Activated CD4-positive, alpha-beta T cell treated with anti-CD3 and anti-CD28 coated beads, Interleukin-10, Interleukin-2, amounts not matched to agents 100 ng/mL and 50 ng/mL, durations not matched to agents 16 hours and 8 hours (primary cell): Measurements from ENCODE around the gene SWI5.
"Not testable (repeated sequence)": the region's sequence is repeated elsewhere in the genome, so short reads cannot be mapped to it uniquely, and the experiment has no call there.

Source experiments
- DNase-seq: peaks from one replicate; pipeline ENCODE4 v3.0.0-alpha.2; 2020

Gene SWI5

DNA sequence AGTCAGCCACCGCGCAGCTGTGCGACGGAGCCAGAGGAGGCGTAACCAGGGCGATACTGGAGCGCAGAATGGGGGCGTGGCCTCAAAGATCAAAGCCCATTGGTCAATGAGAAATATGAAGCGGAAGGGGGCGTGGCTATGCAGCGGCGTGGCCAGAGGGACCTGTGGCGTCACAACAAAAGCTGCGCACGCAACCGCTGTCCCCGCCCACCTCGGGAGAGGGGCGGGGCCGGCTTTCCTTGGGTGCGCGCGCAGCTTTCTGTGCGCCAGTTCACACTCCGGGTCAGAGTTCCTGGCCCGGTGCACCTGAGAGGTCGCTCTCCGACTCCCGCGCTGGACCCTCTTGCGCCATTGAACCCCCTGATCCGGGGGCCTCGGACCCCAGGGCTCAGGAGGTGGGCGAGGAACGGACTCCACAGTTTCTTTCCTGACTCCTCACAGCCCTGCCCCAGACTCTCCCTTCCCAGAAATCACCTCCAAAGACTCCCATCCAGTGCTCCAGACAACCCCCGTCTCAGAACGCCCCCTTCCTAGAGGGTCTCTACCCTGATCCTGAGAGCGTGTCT, at the start of gene SWI5:
SWI5 (plus strand) TSS at position 269 of the 566 bp plus-strand sequence.
- peak; percentile 100 for DNase-seq

- no peak for DNase-seq
Observed at GRCh38 chr9:128226412-128226801, 49.7 kb upstream of the SWI5 start.

DNA sequence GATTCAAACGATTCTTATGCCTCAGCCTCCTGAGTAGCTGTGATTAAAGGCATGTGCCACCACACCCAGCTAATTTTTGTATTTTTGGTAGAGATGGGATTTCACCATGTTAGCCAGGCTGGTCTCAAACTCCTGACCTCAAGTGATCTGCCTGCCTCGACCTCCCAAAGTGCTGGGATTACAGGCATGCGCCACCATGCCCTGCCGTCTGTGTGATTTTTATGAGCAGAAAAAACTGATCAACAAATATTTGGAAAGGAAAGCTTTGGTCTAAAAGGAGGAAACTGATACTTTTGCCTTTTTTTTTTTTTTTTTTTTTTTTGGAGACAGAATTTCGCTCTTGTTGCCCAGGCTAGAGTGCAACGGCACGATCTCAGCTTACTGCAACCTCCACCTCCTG, 45.2 kb upstream of the SWI5 start:
- DNase-seq = not testable (repeated sequence)

DNA sequence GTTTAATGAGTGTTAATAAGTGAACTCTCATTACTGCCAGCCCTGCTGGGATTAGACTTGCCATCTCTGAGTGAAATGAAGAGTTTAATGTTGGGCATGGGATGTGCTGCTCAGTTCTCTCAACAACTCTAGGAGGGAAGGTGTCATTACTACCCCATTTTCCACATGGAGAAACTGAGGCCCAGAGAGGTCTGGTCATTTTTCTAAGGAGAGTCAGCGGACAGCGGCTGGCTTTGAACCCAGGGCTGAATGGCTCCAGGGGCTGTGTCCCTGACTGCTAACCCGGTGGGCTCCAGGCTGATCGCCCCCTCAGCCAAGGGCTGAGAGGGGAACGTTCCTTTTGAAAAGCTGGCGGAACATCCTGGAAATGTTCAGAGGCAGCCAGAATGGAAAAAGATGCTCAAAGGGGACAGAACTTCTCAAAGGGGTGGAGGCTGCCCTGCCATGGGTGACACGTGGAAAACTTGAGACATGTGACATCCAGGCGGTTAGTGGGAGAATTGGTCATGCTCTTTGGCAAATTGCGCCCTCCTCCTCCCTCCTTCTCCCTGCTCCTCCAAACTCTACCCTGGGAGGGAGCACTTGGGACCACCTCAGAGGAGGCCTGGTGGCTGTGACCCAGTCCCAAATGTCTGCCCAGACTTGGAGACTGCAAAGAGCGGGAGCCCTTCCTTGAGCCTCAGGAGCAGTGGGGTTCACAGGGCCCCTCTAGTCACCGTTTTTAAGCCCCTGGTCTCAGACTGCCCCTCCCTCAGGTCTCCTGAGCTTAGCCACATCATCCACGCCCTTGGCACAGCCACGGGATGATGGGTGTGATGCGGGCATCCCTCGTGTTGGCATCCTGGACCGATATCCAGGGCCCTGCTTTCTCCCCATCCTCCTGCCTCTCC, 44.2 kb upstream of the SWI5 start:
- no peak for DNase-seq

DNA sequence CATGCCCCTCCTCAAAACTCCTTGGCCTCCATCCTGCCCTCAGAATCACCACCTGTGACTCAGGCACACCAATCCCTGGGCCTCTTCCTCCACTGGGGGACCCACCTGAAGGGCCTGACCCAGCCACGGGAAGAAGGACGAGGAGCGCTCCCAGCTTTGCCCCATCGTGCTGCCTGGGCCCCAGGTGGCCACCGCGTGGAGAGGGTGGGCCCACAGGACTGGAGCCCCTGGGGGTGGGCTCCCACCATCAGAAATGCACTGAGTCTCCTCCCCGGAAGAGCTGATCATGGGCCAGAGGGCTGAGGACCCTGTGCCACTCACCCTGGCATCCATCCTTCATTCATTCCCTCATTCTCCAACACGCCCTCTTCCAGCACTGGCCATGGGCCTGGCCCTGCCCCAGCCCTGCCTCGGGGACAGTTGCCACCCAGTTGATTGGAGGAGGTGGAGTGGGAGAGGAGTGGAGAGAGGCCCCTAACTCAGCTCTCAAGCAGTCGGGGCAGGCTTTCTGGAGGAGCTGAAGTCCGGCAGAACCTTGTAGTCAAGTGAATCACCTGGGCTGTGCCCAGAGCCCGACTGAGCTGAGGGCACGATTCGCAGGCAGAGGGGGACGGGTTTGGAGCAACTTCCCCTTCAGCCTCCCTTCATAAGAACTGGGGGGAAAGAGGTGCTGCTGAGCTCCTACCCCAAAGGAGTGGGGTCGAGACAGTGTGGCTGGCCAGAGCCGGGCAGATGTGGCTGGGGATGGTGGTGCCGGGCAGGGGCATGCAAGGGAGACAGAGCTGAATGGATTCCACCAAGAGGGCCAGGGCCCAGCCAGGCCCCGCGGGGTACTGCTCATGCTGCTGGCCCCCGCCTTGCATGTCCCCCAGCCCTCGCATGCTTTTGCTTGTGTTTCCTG, 43.3 kb upstream of the SWI5 start:
- no peak for DNase-seq

DNA sequence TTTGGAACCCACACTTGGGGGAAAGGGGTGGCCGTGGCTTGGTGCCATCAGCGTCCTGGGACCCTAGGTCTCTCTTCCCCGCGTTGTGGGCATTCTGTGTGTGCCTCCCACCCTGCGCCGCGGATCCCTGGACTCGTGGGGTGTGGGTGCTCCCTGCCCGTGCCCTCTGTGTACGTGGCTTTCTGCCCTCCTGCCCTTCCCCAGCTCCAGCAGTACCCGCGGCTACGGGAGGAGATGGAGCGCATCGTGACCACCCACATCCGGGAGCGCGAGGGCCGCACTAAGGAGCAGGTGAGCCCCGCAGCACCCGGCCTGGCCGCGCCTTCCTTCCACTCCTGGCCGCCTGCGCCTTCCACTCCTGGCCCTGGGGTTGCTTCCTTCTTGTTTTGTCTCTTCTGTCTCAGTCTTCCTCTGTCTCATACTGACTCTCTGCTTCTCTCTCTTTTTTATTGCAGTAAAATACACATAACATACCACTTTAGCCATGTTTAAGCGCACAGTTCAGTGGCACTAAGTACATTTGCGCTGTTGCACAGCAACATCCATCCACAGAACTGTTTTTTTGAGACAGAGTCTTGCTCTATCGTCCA, 42.2 kb upstream of the SWI5 start:
- no peak for DNase-seq

- DNase-seq = no peak
Observed at GRCh38 chr9:128242124-128242523, 34.0 kb upstream of the SWI5 start.

DNA sequence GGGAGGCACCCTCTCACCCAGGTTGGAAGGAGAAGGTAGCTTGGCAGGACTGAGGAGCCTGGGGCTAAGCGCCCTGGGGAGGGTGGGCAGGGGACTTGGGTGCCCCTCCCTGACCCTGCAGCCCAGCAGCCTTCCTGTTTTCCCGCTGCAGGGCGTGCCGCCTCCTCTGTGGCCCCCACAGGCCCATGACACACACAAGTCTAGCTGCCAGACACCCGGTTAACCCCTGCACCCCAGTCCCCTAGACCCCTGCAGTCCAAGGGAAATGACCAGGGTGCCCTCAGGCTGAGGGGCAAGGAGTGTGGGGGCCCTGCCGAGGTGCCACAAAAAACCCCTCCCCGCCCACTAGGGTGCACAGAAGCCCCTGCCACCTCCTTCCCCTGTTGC, 33.3 kb upstream of the SWI5 start:
- DNase-seq = no peak

DNA sequence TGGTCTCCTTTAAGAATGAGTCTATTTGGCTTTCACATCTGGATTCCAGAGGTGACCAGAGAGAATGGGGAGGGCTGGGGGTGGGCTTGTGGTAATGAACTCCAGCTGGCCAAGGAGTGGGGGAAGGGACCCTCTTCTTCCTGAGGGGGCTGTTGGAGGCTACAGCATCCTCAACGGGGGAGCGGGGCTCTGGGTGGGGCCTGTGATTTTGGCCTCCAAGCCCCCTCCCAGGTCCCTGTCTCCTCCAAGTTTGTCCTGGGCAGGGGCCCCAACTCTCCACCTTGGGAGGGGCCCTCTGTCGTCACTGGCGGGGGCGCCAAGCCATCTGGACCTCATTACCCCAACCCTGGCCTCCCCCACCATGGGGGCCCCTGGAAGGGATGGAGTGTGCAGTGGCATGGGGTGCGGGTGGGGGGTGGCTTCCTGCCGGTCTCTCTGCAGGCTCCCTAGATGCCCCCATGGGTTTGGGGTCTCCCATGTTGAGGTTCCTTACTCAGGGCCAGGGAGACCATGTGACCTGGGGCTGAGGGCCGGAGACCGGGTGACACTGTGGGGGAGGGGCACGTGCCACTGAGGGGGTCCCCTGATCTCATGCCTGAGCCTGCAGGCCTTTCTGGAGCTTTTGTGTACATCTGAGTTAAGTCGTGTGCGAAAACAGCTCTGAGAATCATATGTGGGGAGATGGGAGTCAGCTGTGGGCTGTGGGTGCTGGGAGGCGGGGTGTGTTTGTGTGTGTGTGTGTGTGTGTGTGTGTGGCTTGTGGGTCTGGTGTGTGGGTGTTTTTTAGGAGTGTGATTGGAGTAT, 32.7 kb upstream of the SWI5 start:
- DNase-seq = no peak

GRCh38 chr9:128244091-128244836, 31.8 kb upstream of the SWI5 start:
- DNase-seq = no peak

DNA sequence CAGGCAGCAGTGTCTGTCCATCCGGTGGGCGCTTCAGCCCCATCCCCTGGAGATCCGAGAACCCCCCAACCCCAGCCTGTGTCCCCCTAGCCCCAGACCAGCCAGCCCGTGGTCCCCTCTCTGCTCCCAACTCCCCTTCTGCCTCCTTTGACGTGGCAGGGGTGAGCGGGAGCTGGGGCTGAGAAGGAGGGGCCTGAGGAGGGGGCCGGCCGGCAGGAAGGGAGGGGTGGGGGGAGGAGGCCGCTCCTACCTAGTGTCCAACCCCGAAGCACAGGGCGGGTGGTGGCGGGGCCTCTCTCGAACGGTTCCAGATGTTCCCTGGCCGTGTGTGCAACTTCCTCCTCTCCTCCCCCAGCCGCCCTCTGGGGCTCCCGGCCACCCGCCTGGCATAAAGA, 31.2 kb upstream of the SWI5 start:
- DNase-seq = no peak

- DNase-seq = no peak
Observed at GRCh38 chr9:128245421-128246151, 30.5 kb upstream of the SWI5 start.

- no peak for DNase-seq
Observed at GRCh38 chr9:128246471-128246870, 29.6 kb upstream of the SWI5 start.

DNA sequence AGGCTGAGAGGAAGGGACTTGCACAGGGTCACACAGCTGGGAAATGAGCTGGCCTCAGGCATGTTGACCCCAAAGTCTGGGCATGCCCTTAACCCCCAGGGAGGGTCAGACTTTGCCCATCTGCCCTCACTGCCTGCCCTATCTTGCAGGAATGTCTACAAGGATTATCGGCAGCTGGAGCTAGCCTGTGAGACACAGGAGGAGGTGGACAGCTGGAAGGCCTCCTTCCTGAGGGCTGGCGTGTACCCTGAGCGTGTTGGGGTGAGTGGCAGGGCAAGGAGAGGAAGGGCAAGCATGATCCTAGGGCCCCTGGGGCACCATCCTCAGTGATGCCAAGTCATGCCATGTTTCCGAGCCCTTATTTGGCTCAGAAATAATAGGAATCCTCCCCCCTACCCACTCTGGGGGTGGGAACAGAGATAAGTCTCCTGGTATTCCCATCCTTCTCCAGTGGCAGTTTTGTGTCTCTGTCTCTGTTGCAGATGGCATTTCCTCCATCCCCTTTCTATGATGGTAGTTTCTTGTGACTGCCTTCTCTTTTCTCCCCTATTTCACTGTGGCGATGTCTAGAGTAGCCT, 28.8 kb upstream of the SWI5 start:
- no peak for DNase-seq

- DNase-seq = no peak
Observed at GRCh38 chr9:128249558-128249907, 26.5 kb upstream of the SWI5 start.

DNA sequence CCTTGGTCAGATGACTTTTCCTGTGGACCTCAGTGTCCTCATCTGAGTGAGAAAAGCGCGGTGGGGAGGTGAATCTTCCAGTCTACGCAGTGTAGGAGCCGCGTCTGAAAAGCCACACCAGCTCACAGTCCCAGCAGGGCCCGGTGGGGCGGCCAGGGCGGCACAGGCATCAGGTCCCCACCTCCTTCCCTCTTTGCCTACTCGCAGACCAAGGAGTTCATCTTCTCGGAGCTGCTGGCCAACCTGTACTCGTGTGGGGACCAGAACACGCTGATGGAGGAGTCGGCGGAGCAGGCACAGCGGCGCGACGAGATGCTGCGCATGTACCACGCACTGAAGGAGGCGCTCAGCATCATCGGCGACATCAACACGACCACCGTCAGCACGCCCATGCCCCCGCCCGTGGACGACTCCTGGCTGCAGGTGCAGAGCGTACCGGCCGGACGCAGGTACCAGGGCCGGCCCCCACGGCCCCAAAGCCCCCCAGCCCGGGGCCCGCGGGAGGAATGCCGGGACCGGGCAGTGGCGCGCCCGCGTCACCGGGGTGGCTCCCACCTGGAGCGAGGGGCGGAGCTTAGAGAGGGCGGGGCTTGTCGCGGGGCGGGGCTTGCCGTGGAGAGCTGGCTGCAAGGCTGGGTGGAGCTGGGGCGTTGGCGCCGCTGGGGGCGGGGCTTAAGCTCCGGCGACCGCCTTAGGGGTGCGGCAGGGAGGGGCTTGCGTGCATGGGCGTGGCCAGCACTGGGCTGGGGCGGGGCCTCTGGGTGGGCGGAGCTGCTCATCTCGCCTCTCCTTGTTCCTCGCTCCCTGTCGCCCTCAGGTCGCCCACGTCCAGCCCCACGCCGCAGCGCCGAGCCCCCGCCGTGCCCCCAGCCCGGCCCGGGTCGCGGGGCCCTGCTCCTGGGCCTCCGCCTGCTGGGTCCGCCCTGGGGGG, 25.9 kb upstream of the SWI5 start:
- DNase-seq = peak; percentile 97

GRCh38 chr9:128250839-128251731, 25.0 kb upstream of the SWI5 start:
- DNase-seq = no peak

DNA sequence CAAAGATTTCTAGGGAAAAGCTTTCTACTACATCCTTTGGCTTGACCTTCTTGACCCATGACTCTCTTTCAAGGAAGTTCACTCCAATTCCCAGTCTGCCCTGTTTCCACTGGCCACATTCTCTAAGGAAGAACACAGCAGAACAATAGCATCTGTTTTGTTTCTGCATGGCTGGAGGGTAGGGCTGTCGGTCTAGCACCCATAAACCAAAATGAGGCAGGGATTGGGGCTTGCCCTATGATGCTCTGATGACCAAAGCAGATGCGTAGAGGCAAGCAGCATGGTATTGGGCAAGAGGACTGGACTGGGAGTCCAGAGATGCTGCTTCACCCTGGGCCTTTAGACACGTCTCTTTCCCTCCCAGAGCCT, 24.4 kb upstream of the SWI5 start:
- DNase-seq = no peak
